Upper lobe of left lung (tissue), 6 donors: Measurements from ENCODE around the gene TNNT2. TPM values are rescaled to one million over a fixed set of nuclear protein-coding genes. Genes with fewer than 3 reads are reported as not detected.

ENCODE experiments used
- ATAC-seq, 2 donors: fragments of 200-7000 bp; cut with Tn5 transposase; one replicate each; pipeline ENCODE4 v1.9.1; 2022; ENCODE audit warnings: mild to moderate bottlenecking in 2 of 2, moderate library complexity in 2 of 2; ENCODE audit not compliant: low FRiP score in 2 of 2
- DNase-seq, 2 donors: peaks; one replicate each; pipeline ENCODE4 v3.0.0-alpha.2; 2019 to 2020
- H3K27ac ChIP-seq, 4 donors: fragments of 200-600 bp; sonication (generic); one replicate each; pipeline ENCODE4 v1.5.1; 2016 to 2019
- H3K27me3 ChIP-seq, 4 donors: fragments of 200-600 bp; sonication (generic); one replicate each; pipeline ENCODE4 v1.5.1; 2017 to 2019
- H3K36me3 ChIP-seq, 4 donors: fragments of 200-600 bp; sonication (generic); one replicate each; pipeline ENCODE4 v1.5.1; 2016 to 2019
- H3K4me1 ChIP-seq, 4 donors: fragments of 200-600 bp; sonication (generic); one replicate each; pipeline ENCODE4 v1.5.1; 2018 to 2019
- H3K4me3 ChIP-seq, 4 donors: fragments of 200-600 bp; sonication (generic); one replicate each; pipeline ENCODE4 v1.5.1; 2017 to 2019; ENCODE audit warnings: mild to moderate bottlenecking in 2 of 4, moderate library complexity in 1 of 4
- H3K9me3 ChIP-seq, 4 donors: fragments of 200-600 bp; sonication (generic); one replicate each; pipeline ENCODE4 v1.5.1; 2018 to 2019
- EP300 ChIP-seq, 4 donors: sonication (generic); formaldehyde crosslinking; IDR thresholded peaks; one replicate each; pipeline ENCODE4 v1.5.1; 2017; ENCODE audit warnings: antibody characterized with exemption in 4 of 4, control low read depth in 2 of 4
- POLR2A ChIP-seq, 4 donors: fragments of 450-650 bp; IDR thresholded peaks; one replicate each; pipeline ENCODE4 v1.5.1; 2016 to 2017; ENCODE audit warnings: antibody characterized with exemption in 4 of 4, mild to moderate bottlenecking in 2 of 4
- POLR2AphosphoS5 ChIP-seq, 2 donors: sonication (generic); formaldehyde crosslinking; IDR thresholded peaks; one replicate each; pipeline ENCODE4 v1.5.1; 2017; ENCODE audit warnings: antibody characterized with exemption in 2 of 2
- WGBS, 2 donors: methylation state at CpG; one replicate each; pipeline ENCODE4 v1.1.5; 2017 to 2018; 5-methylcytosine and 5-hydroxymethylcytosine counted together
- total RNA-seq, 6 donors: library from RNA; depleted of rRNA in 4 of 6; stranded (reverse); fragments of >200 nt in 4 of 6; gene quantifications; one replicate each; pipeline versions ENCODE4 v1.1.0 to v1.2.1, GENCODE V29; 2016 to 2021
- TF ChIP-seq, protein P1 (sequence below), 6 experiments: fragments of 450-650 bp in 4 of 6; fragments of 200-600 bp in 2 of 6; sonication (generic) in 2 of 6; IDR thresholded peaks; one replicate each; pipeline ENCODE4 v1.5.1; 2016 to 2019; ENCODE audit warnings: antibody characterized with exemption in 6 of 6
- donor health status: DM: no; HTN: no; CAD: no; lungs with moderate emphysema.
- donor health status: DM: no; HTN: yes; CAD: no; lungs with severe emphysema.

The TNNT2 gene
- total RNA-seq, 6 donors from 2014 or later = 2.0 to 31.4 (median 6.4) TPM

DNA sequence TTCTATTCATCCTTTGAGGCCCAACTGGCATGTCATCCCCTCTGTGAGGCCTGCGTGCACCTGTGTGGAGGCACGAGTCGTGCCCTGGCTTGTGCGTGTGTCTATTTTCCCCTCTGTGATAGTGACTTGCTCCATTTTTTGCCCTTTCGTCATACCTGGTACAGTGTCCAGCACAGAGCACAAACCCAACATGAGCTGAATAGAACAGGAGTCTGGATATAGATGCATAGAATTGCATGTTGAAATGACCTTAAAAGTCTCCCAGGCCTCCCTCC, 32.5 kb downstream of the TNNT2 start:
- Histone ChIP-seq H3K27ac (no peak overlapping the region), H3K4me3 (no peak overlapping the region), H3K4me1 (peaks cover 3 to 9% (median 6%) of the 10 kb centered on the region in 4 donors), H3K36me3 (no peaks in the 10 kb centered on the region), H3K9me3 (peaks cover 0 to 5% (median 0%) of the 10 kb centered on the region in 4 donors), H3K27me3 (peaks cover 0 to 3% (median 0%) of the 10 kb centered on the region in 4 donors)
- ATAC-seq = no peak
- no peak for TF ChIP-seq EP300 (IDR thresholded peaks at IDR 0.05)
- TF ChIP-seq, protein P1, sequence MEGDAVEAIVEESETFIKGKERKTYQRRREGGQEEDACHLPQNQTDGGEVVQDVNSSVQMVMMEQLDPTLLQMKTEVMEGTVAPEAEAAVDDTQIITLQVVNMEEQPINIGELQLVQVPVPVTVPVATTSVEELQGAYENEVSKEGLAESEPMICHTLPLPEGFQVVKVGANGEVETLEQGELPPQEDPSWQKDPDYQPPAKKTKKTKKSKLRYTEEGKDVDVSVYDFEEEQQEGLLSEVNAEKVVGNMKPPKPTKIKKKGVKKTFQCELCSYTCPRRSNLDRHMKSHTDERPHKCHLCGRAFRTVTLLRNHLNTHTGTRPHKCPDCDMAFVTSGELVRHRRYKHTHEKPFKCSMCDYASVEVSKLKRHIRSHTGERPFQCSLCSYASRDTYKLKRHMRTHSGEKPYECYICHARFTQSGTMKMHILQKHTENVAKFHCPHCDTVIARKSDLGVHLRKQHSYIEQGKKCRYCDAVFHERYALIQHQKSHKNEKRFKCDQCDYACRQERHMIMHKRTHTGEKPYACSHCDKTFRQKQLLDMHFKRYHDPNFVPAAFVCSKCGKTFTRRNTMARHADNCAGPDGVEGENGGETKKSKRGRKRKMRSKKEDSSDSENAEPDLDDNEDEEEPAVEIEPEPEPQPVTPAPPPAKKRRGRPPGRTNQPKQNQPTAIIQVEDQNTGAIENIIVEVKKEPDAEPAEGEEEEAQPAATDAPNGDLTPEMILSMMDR (IDR thresholded peaks at IDR 0.05) = no peak
- TF ChIP-seq POLR2AphosphoS5 (IDR thresholded peaks at IDR 0.05) = no peak
- no peak for TF ChIP-seq POLR2A (IDR thresholded peaks at IDR 0.05)
- DNase-seq = no peak
- 94 to 95% methylated on average over 5 of the region's 5 CpGs for WGBS, 2 donors

DNA sequence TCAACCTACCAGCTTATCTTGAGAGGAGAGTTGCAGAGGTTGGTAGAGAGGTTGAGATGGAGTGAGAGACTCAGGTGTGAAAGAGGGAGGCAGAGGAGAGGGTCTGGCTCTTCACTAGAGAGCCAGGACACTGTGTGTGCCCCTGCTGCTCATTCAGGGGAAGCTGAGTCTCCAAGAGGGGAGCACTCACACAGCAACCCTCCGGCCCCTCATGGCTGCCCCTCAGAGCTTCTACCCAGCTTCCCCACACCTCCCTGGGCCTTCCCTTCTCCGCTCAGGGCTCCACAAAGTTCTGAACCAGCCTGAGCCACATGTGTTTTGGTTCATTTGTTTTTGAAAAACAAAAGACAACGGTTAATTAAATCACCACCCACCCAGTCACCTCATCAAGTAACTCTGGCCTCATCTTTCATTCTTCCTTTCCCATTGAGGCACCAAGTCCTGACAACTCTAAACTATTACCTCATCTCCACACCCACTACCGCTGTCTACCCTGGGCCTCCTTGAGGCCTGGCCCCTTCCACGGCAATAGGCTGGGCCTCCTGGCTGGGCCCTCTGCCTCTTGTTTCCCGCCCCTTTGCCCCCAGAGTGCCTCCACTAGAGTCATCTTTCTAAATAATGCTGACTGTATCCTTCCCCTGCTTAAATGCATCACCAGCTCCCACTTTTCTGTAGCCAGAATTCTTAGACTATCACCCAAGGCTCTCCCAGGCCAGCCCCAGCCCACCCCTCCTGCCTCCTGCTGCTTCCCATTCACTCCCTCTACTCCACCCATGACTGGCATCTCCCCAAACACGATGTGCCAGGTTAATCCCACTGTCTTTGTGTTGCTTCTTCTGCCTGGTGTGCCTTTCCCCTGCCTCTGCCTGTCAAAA, 33.0 kb downstream of the TNNT2 start:
- H3K4me3 ChIP-seq = no peak overlapping the region
- ATAC-seq (no peak), DNase-seq (no peak)
- H3K27me3 ChIP-seq = peaks cover 0 to 3% (median 0%) of the 10 kb centered on the region in 4 donors
- H3K27ac ChIP-seq = no peak overlapping the region
- TF ChIP-seq POLR2A (IDR thresholded peaks at IDR 0.05) (no peak), EP300 (IDR thresholded peaks at IDR 0.05) (no peak), POLR2AphosphoS5 (IDR thresholded peaks at IDR 0.05) (no peak)
- TF ChIP-seq, protein P1 (IDR thresholded peaks at IDR 0.05) = no peak
- H3K4me1 ChIP-seq = peaks cover 3 to 8% (median 6%) of the 10 kb centered on the region in 4 donors
- no peaks in the 10 kb centered on the region for H3K36me3 ChIP-seq
- 80 to 81% methylated on average over 7 of the region's 7 CpGs for WGBS, 2 donors
- H3K9me3 ChIP-seq = peaks cover 0 to 5% (median 0%) of the 10 kb centered on the region in 4 donors

DNA sequence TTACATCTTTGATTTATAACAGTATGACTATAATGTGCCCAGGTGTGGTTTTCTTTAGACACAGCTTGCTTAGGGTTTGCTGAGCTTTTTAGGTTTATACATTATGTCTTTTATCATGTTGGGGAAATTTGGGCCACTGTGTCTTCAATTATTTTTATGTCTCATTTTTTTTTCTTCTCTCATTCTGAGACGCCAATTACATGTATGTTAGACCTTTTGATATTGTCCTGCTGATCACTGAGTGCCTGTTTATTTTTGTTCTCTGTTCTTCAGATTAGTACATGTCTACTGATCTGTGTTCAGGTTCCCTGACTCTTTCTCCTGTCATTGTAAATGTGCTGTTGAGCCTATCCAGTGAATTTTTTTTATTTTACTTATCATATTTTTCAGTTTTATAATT, 36.1 kb downstream of the TNNT2 start:
- Histone ChIP-seq H3K36me3 (no peaks in the 10 kb centered on the region), H3K27ac (no peak overlapping the region), H3K27me3 (no peaks in the 10 kb centered on the region), H3K4me3 (no peak overlapping the region), H3K4me1 (peaks cover 0 to 3% (median under 1%) of the 10 kb centered on the region in 4 donors), H3K9me3 (peaks cover 0 to 5% (median 0%) of the 10 kb centered on the region in 4 donors)
- no peak for ATAC-seq
- no peak for DNase-seq
- TF ChIP-seq EP300 (IDR thresholded peaks at IDR 0.05) (no peak), POLR2AphosphoS5 (IDR thresholded peaks at IDR 0.05) (no peak), POLR2A (IDR thresholded peaks at IDR 0.05) (no peak)
- TF ChIP-seq, protein P1 (IDR thresholded peaks at IDR 0.05) = no peak
- 79 to 90% methylated on average over 1 of the region's 1 CpG for WGBS, 2 donors

DNA sequence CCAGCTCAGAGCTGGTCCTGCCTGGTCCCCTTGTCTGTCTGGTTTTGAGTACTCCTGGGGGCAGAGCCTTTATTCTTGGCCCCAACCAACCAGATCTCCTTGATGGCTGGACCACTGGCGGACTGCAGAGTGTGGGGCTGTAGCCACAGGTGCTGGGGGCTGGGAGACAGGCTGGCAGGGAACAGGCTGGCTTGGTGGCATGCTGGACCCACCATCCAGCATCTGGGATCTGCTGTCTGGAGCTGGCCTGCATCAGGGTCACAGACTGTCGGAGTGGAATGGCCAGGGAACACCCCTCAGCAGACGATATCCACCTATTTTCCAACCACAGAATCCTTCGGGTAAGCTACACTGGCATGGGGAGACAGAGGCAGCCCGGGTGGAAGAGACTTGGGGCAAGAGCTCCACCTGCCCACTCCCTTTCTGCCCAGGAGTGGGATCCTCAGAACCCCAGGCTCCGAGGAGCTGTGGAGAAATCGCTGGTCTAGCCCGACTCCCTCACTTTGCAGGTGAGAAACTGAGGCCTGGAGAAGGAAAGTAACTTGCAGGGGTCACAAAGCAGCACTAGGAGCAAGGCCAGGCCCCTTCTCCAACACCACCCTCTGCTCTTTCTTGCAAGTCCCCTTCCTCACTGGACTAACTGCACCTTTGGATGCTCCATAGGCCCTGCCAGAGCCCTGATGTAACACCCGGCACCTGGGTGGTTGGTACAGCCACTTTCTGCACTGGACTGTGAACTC, 40.6 kb downstream of the TNNT2 start:
- Histone ChIP-seq H3K27ac (no peak overlapping the region), H3K27me3 (no peaks in the 10 kb centered on the region), H3K4me3 (no peak overlapping the region), H3K36me3 (no peaks in the 10 kb centered on the region), H3K9me3 (peaks cover 0 to 5% (median 0%) of the 10 kb centered on the region in 4 donors), H3K4me1 (peaks cover 0 to 3% (median 0%) of the 10 kb centered on the region in 4 donors)
- DNase-seq = no peak
- no peak for TF ChIP-seq EP300 (IDR thresholded peaks at IDR 0.05)
- TF ChIP-seq POLR2AphosphoS5 (IDR thresholded peaks at IDR 0.05) = no peak
- no peak for TF ChIP-seq POLR2A (IDR thresholded peaks at IDR 0.05)
- TF ChIP-seq, protein P1 (IDR thresholded peaks at IDR 0.05) = no peak
- WGBS, 2 donors = 95 to 96% methylated on average over 6 to 9 of the region's 9 CpGs
- ATAC-seq = no peak
